ENCODE data around the gene SLC4A4. TPM values are rescaled to one million over a fixed set of nuclear protein-coding genes. Genes with fewer than 3 reads are reported as not detected.

SLC4A4 gene
- total RNA-seq, 6 experiments from 2014 or later, result 19.1 to 29.8 (median 25.0) TPM

DNA sequence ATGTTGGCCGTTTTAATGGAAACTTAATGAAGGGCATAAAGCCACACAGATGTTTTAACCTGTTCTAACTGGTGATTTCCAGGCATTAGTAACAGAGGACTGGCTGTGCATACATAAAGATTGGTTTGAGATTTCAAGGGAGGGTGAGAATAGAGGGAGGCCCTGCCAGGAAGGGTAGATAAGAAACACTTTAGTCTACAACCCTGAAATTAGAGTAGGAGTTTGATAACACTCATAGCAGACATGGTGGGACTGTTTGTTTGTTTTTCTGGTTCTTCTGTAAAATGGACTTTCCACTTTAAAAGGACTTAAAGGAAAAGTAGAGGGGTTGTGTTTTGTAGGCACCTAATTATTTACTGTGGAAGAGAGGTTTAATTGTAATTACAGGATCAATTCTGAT lies 16.2 kb downstream of the SLC4A4 start:
- H3K4me3 Mint-ChIP-seq, result no peak overlapping the region
- peaks cover 31% of the 10 kb centered on the region for H3K36me3 Mint-ChIP-seq (ENCODE audit: low read depth)
- H3K27ac Mint-ChIP-seq, result no peak overlapping the region
- H3K9me3 Mint-ChIP-seq, result no peaks in the 10 kb centered on the region
- TF ChIP-seq, protein P1, sequence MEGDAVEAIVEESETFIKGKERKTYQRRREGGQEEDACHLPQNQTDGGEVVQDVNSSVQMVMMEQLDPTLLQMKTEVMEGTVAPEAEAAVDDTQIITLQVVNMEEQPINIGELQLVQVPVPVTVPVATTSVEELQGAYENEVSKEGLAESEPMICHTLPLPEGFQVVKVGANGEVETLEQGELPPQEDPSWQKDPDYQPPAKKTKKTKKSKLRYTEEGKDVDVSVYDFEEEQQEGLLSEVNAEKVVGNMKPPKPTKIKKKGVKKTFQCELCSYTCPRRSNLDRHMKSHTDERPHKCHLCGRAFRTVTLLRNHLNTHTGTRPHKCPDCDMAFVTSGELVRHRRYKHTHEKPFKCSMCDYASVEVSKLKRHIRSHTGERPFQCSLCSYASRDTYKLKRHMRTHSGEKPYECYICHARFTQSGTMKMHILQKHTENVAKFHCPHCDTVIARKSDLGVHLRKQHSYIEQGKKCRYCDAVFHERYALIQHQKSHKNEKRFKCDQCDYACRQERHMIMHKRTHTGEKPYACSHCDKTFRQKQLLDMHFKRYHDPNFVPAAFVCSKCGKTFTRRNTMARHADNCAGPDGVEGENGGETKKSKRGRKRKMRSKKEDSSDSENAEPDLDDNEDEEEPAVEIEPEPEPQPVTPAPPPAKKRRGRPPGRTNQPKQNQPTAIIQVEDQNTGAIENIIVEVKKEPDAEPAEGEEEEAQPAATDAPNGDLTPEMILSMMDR (IDR thresholded peaks at IDR 0.05), result no peak
- H3K27me3 Mint-ChIP-seq (ENCODE audit: insufficient read depth), result no peaks in the 10 kb centered on the region
- DNase-seq, result no peak
- H3K4me1 Mint-ChIP-seq (ENCODE audit: low read depth), result peaks cover 7% of the 10 kb centered on the region

DNA sequence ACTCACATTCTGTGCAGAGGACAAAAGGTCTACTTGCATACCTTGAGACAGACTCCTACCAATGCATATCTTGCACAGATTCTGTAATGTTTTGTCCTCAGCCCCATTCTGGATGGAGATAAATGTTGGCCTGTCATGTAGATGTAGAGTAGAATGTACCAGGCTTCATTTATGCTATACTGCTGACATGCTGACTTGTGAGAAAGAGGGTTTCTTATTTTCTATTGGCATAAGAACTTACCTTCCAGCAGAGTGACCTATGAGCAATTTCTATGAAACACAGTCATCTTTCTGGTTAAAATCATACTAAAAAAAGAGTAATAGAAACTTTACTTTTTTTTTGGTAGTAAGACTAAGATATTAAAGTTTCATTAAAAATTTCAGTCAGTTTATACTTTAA lies 17.2 kb downstream of the SLC4A4 start:
- Mint-ChIP-seq H3K9me3 (no peaks in the 10 kb centered on the region), H3K4me3 (no peak overlapping the region), H3K4me1 (ENCODE audit: low read depth) (peaks cover 7% of the 10 kb centered on the region), H3K36me3 (ENCODE audit: low read depth) (peaks cover 25% of the 10 kb centered on the region), H3K27ac (no peak overlapping the region), H3K27me3 (ENCODE audit: insufficient read depth) (no peaks in the 10 kb centered on the region)
- TF ChIP-seq, protein P1 (IDR thresholded peaks at IDR 0.05), result no peak
- no peak for DNase-seq

DNA sequence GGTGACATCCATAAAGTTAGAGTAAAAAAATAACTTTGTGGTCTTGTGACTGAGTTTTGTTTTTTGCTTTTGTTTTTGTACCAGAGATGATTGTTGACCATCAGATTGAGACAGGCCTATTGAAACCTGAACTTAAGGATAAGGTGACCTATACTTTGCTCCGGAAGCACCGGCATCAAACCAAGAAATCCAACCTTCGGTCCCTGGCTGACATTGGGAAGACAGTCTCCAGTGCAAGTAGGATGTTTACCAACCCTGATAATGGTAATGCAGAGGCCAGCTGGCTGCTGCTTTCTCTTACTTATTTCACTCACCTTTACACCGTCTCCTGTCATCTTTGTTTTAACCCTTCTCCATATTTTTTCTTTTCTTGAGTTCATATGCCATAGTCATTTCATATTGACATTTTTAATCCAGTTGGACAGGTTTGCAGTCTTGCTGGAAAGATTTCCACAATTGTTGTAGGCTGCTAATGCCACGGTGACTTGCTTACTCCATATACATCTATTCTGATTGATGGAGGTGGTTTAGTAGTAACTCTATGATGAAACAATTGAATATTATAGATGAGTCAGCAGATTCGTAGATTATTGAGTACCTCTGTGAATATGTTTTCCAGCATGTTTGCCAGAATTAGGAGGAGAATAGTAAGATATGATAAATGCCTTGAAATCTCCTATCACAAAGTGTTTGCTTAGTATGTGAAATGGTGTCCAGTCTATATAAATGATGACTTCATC lies 18.3 kb downstream of the SLC4A4 start:
- Mint-ChIP-seq H3K4me3 (no peak overlapping the region), H3K9me3 (no peaks in the 10 kb centered on the region), H3K4me1 (ENCODE audit: low read depth) (peaks cover 7% of the 10 kb centered on the region), H3K27me3 (ENCODE audit: insufficient read depth) (no peaks in the 10 kb centered on the region), H3K36me3 (ENCODE audit: low read depth) (peaks cover 14% of the 10 kb centered on the region), H3K27ac (no peak overlapping the region)
- TF ChIP-seq, protein P1 (IDR thresholded peaks at IDR 0.05), result no peak
- DNase-seq, result no peak

DNA sequence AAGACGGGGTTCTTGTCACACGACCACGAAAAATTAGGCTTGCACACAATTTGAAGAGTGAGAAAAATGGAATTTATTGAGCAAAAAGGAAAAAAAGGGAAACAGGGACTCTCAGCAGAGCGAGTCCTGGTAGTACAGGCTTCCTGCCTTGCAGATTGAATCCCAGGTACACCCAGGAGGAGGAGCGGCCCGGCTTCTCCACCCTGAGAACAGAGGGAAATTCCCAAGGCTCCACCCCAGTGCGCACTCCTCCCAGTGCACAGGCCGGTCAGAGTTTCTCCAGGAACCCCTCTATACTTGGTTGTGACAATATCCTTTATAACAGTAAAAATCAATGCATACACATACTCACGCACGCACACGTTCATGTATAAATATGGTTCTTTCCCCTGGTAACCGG lies 22.0 kb downstream of the SLC4A4 start:
- no peaks in the 10 kb centered on the region for H3K27me3 Mint-ChIP-seq (ENCODE audit: insufficient read depth)
- H3K4me1 Mint-ChIP-seq (ENCODE audit: low read depth), result peaks cover 5% of the 10 kb centered on the region; the same call in 1 of the 2 replicates
- DNase-seq, result no peak
- H3K9me3 Mint-ChIP-seq, result no peaks in the 10 kb centered on the region
- no peak overlapping the region for H3K27ac Mint-ChIP-seq
- TF ChIP-seq, protein P1 (IDR thresholded peaks at IDR 0.05), result no peak
- H3K36me3 Mint-ChIP-seq (ENCODE audit: low read depth), result peaks cover 21% of the 10 kb centered on the region
- no peak overlapping the region for H3K4me3 Mint-ChIP-seq

GRCh38 chr4:71361476-71361875 lies 22.7 kb downstream of the SLC4A4 start:
- Mint-ChIP-seq H3K36me3 (ENCODE audit: low read depth) (peaks cover 21% of the 10 kb centered on the region), H3K27ac (no peak overlapping the region), H3K4me1 (ENCODE audit: low read depth) (peaks cover 5% of the 10 kb centered on the region; the same call in 1 of the 2 replicates), H3K9me3 (no peaks in the 10 kb centered on the region), H3K27me3 (ENCODE audit: insufficient read depth) (no peaks in the 10 kb centered on the region), H3K4me3 (no peak overlapping the region)
- DNase-seq, result no peak
- TF ChIP-seq, protein P1 (IDR thresholded peaks at IDR 0.05), result no peak

All from HFFc6 (cell line).